ENCODE results near the gene OLFML2A.

The OLFML2A gene

DNA sequence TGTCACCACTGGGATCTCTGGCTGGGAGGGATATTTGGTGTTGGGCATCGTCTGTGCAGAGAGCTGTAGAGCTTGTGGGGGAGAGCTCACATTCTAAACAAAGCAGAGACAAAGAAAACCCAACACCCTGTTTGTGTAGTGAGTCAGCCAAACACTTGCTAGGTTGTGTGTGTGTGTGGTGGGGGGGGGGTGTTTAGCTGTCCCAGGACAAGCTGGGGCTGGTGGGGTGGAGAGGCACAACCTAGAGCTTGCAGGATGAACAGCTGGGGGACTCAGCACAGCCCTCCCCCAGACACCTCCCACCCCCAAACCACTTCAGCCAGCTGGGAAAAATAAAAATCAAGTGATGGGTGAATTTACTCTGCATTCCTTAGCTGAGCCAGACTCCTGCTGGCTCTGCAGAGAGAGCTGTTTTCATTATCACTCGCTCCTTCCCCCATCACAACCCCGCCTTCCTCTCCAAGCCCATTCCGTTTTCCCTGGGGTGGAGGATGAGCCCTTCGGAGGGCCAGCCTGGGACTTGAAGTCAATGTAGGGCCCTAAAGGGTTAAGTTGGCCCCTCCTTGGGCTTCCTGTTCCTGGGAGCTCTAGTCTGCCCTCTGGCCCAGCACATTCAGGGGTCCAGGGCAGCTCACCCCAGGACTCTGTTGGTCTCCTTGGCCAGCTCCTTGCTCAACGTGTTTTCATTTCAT, 2.6 kb downstream of the OLFML2A start:
- no peak for DNase-seq

DNA sequence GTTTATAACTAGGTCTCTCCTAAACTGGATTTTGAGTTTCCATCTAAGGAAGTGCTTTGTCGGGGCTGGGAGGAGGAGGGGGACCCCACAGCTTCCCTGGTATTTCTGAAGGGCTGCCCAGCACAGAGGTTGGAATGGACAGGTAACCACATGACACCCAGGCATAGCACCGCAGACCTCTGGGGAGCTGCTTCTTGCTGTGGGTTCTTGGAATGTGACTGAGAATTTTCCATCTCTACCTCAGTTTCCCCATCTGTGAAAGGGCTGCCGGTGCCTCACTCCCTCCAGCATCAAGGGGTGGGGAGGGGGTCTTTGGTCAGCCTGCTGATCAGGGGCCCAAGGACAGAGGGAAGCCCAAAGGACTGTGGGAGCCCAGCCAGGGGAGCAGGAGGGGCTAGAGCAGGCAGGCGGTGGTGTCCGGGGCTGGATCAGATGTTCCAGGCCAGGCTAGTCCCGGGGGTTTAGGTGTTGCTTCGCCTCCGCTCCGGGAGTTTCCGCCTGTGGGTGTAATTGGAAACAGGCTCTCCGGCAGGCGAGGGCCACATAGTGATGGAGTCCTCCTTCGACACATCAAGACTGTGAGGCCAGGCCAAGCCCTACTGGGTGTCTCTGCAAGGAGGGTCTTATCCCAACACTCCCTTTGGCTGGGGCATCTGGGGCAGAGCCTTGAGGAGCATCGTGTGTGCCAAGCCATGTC, 3.3 kb downstream of the OLFML2A start:
- DNase-seq: no peak

DNA sequence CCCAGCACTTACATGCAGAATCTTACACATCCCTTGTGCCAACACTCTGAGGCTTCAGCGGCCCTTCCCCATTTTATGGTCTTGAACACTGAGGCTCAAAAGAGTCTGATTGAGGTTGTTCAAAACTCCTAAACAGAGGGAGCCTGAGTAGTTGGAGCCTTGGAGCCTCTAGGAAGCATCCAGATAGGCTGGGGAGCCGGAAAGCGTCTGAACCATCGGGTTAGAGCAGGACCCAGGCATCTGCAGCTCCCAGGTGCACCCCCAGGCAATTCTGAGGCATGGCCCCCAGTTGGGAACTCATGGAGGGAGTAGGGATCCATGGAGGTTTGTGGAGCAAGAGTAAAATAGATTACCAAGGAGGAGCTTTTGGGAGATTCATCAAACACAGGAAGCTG, 3.8 kb downstream of the OLFML2A start:
- no peak for DNase-seq

DNA sequence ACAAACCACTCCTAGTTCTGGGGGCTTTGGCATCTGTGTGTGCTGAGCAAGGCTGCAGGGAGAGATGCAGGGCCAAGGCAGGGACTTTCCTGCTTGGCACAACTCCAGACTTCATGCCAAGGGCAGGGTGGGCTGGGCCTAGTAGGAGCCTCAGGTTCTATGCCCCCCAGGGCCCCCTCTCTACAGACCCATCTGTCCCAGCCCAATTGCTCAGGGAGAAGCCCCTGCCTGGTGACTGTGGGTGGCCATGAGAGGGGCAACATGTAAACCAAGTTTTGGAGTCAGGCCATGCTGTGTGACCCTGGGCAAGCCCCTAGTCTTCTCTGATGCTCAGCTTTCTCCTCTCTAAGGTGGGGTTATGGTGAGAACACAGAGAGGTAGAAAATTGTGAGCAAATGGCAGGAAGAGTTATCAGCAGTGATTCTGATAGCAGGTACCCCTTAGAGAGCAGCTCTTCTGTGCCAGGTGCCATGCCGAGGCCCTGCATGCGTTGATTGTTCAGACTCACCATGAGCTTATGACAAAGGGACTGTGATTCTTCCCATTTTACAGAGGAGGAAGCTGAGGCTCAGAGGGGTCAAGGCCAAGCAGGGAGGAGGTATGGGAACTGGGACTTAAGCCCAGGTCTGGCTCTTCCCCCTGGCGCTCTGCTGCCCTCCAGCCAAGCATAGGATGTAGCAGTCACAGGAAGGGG, 5.2 kb downstream of the OLFML2A start:
- no peak for DNase-seq

DNA sequence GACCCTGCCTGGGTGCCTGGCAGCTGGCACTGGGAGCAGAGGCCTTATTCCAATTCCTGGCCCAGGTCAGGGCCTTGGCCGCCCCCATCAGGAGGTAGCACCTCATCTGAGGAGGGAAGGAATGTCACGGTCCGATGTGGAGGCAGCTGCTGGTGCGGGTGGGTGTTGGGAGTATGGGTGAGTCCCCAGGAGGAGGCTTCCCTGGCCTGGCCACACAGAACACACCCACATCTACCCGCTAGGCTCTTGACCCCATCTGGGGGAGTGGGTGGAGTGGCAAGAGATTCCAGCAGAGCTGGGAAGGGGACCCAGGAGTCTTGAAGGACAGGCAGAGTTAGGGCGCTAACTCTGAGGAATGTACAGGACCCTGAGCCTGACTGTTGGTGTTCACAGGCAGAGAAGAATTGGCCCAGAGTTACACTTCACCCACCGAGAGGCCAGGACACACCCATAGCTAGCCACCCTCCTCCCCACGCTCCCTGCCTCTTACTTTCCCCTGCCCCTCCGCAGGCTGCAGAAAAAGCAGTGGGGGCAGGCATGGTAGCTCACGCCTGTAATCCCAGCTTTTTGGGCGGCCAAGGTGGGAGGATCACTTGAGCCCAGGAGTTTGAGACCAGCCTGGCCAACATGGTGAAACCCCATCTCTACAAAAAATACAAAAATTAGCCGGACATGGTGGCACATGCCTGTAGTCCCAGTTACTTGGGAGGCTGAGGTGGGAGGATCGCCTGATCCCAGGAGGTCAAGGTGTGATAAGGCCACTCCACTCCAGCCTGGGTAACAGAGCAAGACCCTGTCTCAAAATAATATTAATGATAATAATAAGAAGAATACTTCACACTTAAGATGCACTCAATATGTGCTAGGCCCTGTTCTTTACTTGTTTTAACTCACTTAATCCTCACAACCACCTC, 6.0 kb downstream of the OLFML2A start:
- no peak for DNase-seq

DNA sequence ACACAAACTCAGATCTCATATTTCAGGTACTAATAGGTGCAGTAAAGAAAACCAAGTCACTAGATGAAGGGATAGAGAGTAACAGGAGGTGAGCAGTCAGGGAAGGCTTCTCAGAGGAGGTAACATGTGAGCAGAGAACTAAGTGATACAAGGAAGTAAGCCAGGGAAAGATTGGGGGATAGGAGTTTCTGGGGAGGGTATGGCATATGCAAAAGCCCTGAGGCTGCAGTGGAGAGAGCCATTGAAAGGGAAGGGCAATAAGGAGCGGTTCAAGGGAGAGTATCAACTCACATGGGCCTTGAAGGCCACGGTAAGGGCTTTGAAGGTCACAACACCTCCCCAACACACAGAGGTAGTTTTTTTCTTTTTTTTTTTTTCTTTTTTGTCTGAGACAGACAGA, 6.9 kb downstream of the OLFML2A start:
- DNase-seq: no peak

DNA sequence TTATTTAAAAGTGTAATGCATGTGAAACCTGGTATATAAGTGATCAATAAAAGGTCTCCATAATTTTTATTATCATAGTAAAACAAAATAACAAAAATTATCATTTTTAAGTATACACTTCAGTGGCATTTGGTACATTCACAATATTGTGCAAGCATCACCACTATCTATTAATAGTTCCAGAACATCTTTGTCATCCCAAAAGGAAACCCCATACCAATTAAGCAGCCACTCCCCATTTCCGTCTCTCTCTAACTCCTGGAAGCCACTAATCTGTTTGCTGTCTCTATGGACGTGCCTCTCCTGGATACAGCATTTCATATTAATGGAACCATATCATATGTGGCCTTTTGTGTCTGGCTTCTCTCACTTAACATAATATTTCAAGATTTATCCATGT, 7.6 kb downstream of the OLFML2A start:
- no peak for DNase-seq

DNA sequence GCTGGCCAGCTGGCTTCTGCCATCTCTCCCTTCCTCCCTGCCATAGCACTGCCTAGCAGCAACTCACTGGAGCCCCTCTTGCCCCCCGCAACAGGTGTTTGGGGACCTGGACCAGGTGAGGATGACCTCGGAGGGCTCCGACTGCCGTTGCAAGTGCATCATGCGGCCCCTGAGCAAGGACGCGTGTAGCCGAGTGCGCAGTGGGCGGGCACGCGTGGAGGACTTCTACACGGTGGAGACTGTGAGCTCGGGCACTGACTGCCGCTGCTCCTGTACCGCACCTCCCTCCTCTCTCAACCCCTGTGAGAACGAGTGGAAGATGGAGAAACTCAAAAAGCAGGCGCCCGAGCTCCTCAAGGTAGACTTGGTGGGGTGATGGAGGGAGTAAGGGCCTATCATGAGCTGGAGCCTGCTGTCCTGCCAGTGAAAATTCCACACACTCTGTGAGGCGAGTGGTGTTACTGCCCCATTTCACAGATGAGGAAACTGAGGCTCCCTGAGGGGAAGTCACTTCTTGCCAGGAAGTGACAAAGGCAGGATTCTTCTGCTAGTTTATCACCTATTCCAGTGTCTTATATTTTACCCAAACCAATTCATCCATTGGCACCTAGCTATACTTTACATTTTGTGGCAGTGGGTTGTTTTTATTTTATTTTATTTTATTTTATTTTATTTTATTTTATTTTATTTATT, 10.1 kb downstream of the OLFML2A start:
- DNase-seq: no peak

DNA sequence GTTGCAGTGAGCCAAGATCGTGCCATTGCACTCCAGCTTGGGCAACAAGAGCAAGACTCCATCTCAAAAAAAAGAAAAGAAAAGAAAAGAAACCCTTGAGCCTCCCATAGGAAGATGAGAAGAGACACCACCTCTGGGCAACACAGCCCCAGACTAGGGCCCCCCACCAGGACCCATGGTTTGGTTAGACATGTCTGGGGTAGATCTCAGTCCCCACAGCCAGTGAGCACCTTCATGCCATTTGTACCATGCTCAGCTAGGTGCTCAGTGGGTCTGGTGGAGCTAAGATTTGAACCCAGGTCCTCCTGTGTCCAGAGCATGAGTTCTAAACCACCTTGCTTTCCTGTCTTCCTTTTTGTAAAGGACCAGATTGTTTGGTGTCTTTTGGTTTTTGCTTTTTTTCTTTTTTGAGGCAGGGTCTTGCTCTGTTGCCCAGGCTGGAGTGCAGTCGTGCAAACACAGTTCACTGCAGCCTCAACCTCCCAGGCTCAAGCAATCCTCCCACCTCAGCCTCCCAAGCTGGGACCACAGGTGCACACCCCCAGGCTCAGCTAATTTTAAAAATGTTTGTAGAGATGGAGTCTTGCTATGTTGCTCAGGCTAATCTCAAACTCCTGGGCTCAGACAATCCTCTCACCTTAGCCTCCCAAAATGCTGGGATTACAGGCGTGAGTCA, 11.7 kb downstream of the OLFML2A start:
- no peak for DNase-seq

DNA sequence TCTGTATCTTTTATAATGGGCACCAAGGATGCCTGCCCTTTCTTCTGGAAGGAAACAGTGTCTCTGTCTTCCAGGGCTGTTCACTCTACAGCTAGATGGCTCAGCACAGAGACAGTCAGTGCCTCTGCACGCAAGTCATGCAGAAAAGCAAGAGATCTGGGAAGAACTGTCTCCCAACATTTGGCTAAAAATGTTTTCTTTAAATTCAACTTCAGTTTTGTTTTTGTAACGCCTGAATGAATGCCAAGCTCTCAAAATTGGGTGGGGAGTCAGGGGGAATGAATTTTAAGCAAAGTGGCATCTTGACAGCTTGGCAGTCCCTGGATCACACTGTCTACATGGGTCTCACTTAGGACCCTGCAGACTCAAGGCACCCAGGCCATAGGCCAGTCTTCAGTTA, 12.6 kb downstream of the OLFML2A start:
- DNase-seq: no peak

DNA sequence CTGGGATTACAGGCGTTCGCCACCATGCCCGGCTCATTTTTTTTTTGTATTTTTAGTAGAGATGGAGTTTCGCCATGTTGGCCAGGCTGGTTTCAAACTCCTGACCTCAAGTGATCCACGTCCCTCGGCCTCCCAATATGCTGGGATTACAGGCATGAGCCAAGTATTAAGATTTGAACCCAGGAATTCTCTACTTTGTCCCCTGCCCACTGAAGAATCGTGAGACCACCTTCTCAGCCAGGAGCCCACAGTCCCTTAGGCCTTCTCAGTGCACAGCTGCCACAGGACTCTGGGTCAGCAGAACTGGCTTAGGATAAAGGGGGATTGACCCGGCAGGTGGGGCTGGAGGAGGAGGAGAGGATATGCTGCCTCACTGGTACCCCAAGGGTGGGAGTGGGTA, 13.4 kb downstream of the OLFML2A start:
- no peak for DNase-seq

DNA sequence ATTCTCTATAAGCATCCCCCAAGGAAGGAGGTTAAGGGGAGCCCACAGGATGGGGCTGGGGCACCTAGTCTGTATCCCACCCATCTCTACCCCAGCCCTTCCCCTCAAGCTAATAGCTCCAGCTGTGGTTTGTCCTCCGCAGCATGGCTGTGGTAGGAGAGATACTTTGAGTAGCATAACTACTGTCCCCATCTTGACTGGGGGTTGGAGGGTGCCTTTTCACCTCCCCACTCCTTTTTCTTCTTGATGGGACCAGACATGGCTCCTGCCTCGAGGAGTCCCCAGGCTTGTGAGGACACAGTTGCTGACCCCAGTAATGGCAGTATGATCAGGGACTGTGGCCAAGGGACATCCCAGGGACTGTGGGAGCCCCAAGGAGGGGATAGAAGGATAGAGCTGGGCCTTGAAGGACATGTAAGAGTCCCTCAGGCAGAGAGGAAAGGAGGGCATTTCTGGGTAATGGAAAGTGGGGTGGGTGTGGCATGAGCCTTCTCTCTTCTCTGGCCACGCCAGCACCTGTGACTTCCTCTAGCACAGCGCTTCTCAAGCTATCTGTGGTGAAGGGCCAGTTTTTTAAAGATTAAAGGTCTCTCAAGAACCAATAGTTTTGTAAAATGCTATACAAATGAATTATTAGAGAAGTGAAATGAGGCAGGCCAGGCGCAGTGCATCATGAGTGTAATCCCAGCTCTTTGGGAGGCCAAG, 14.0 kb downstream of the OLFML2A start:
- no peak for DNase-seq

DNA sequence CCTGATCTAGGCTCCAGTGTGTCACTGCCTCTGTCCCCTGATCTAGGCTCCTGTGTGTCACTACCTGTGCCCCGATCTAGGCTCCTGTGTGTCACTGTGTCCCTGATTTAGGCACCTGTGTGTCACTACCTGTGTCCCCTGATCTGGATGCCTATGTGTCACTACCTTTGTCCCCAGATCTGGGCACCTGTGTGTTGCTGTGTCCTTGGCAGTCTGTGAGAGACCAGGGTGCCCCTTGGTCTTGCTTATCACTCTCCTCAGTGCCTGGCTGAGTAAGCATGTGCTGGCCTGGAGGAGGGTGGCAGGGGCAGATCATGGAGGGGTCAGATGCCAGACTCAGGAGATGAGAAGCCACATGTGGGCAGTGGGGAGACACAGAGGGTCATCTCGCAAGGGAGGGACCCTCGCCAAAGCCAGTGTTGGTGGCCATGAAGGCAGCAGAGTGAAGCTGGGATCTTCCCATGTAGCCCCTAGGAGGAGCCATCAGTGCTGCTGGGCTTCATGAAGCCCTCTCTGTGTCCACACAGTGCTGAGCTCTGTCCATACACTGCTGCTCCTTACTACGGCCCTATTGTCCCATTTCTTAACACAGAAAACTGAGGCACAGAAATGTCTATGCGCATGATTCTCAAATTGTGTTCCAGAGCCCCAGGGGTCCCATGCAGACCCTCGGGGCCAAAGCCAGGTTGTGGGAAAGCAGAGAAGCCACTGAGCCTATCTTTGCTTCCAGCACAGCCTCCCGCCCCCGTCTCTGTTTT, 15.5 kb downstream of the OLFML2A start:
- DNase-seq: no peak

DNA sequence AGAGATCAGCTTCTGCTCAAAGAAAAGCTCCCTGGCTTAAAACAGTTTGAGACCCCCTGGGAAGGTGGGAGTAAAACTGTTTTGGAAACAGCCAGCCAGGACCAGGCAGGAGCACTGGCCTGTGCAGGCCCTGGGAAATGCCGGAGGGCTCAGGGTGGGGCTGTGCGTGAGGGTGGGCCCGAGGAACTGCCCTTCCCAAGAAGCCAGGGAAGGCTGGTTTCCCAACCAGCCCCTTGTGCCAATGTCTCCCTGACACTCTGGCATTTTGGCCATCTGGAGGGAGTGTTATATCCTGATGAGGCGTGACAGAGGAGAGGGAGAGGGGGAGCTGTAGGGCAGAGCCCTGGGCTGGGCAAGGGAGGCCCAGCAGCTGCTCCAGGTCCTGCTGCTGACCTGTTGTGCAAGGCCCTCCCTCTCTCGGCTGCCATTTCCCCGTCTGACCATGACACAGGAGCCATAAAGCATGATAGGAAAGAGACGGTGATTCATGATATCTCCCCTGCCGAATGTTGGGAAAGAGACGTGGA, 16.1 kb downstream of the OLFML2A start:
- no peak for DNase-seq

DNA sequence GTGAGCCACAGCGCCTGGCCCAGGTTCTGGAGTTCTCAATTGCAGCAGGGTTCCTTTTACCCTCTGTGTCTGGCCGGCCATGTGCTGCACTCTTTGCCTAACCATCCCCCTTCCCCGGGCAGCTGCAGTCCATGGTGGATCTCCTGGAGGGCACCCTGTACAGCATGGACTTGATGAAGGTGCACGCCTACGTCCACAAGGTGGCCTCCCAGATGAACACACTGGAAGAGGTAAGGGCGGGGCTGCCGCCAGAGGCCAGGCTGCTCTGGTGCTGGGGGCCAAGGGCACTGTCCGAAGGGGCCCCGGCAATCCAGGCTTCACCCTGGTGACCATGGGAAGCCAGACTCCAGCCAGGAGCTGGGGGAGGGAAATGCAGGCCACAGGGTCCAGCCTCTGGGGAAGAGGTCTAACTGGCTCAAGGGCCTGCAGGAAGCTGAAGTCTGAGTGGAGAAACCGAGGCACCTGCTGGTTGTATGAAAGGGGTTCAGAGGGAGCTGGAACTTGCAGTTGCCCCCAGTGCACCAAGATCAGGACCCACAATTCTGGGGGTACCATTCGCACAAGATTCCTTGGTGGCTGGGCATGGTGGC, 18.1 kb downstream of the OLFML2A start:
- no peak for DNase-seq

DNA sequence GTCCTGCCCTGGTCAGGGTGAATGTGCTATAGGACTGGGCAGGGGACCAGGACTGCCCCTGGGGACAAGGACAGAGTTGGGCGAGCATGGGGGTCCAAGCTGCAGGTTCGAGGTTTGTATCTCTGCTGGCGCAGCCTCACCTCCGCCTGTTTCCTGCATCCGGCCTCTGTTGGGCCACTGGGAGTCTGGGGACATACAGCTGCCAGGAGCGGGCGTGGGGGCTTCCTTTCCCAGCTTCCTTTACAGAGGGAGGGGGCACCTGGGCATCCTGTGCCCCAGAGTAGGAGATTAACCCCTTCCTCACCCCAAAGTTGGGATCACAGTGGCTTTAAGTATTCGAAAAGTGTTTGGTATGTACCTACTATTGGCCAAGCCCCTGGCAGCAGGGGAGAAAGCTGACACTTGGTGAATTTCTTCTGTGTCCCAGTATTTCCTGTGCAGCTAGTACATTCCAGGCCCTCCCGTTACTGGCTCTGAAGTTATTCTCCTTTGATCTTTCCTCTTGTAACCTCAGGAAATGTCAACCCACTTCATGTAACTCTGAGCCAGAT, 19.0 kb downstream of the OLFML2A start:
- no peak for DNase-seq

DNA sequence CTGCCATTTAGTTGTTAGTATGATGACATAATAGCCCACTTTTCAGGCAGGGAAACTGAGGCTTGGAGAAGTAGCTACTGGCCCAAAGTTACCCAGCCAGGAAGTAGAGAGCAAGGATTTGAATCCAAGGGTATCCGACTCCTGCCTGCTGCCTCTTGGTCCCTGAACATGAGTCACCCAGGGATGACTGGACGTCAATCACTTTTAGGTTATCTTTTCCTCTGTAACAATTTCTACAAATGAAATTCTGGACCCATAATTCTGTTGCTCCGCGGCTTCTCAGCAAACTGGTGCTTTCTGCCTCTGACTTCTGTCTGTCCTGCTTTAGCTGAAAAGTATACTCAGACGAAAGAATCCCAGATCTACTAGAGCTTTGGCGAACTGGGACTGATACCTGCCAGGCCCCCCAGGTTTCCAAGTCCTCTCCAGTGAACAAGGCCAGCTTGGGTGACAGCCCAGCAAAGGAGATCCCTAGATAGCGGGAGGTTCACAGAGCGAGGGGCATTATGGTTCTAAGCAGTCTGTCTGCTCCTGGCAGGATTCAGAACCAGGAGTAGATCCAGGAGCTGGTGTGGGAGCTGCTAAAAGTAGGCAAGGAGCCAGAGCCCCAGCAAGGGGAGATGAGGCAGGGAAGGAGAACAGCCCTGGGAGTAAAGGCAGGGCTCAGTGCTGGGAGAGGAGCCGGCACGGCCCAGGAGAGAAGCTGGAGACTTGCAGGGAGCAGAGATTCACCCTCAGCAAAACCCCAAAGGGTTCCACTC, 20.6 kb downstream of the OLFML2A start:
- DNase-seq: no peak

DNA sequence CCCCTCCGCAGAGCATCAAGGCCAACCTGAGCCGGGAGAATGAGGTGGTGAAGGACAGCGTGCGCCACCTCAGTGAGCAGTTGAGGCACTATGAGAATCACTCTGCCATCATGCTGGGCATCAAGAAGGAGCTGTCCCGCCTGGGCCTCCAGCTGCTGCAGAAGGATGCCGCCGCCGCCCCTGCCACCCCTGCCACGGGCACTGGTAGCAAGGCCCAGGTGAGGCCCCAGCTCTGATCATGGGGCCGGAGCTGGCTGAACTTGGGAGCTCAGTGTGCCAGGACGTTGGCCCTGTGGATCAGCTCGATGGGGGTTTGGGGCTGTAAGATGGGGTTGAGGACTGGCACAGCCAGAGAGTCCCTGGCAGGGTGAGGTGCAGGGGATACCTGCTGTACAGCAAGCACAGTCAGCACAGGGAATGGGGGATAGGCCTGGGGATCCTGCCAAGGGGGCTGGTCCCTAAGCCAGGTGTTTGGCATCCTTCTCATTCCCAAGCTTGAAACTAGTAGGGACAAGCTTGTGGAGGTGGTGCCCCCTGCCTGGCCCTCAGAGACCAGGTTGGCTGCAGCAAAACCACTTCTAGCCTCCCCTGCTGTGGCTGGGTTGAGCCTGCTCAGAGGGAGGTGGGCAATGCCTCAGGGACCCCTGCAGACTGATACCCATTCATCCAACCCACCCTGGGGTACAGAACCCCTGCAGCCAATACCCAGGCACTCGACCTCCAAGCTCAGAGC, 22.5 kb downstream of the OLFML2A start:
- DNase-seq: no peak
